Activated naive CD4-positive, alpha-beta T cell treated with anti-CD3 and anti-CD28 coated beads, Interleukin-2, amount 50 U/mL, for 24 hours (primary cell): ENCODE measurements around the gene IL1R2.

ENCODE experiments used
- H3K27ac Mint-ChIP-seq: one replicate; pipeline ENCODE4 v1.8.0; 2021; ENCODE audit warnings: mild to moderate bottlenecking, mixed read lengths
- H3K27me3 Mint-ChIP-seq: one replicate; pipeline ENCODE4 v1.8.0; 2021; ENCODE audit warnings: mixed read lengths
- H3K36me3 Mint-ChIP-seq: one replicate; pipeline ENCODE4 v1.8.0; 2021; ENCODE audit warnings: mixed read lengths
- H3K4me1 Mint-ChIP-seq: one replicate; pipeline ENCODE4 v1.8.0; 2021; ENCODE audit warnings: mixed read lengths
- H3K4me3 Mint-ChIP-seq: one replicate; pipeline ENCODE4 v1.8.0; 2021; ENCODE audit warnings: mild to moderate bottlenecking, mixed read lengths
- H3K9me3 Mint-ChIP-seq: one replicate; pipeline ENCODE4 v1.8.0; 2021; ENCODE audit warnings: mixed read lengths

IL1R2 gene

GRCh38 chr2:102049756-102050443 is 58.1 kb downstream of the IL1R2 start:
- Mint-ChIP-seq H3K4me3 (no peak overlapping the region), H3K27ac (no peak overlapping the region), H3K27me3 (peaks cover 4% of the 10 kb centered on the region), H3K9me3 (no peaks in the 10 kb centered on the region), H3K36me3 (no peaks in the 10 kb centered on the region), H3K4me1 (no peaks in the 10 kb centered on the region)

GRCh38 chr2:102050854-102051391 is 59.2 kb downstream of the IL1R2 start:
- H3K4me1 Mint-ChIP-seq, result peaks cover 5% of the 10 kb centered on the region
- H3K27me3 Mint-ChIP-seq, result peaks cover 4% of the 10 kb centered on the region
- H3K36me3 Mint-ChIP-seq, result no peaks in the 10 kb centered on the region
- no peak overlapping the region for H3K27ac Mint-ChIP-seq
- no peaks in the 10 kb centered on the region for H3K9me3 Mint-ChIP-seq
- no peak overlapping the region for H3K4me3 Mint-ChIP-seq

GRCh38 chr2:102051692-102052277 is 60.0 kb downstream of the IL1R2 start:
- Mint-ChIP-seq H3K27ac (peak overlapping the region; percentile 37), H3K4me1 (peaks cover 5% of the 10 kb centered on the region), H3K36me3 (no peaks in the 10 kb centered on the region), H3K27me3 (peaks cover 4% of the 10 kb centered on the region), H3K9me3 (no peaks in the 10 kb centered on the region), H3K4me3 (no peak overlapping the region)

GRCh38 chr2:102052365-102052764 is 60.6 kb downstream of the IL1R2 start:
- no peaks in the 10 kb centered on the region for H3K9me3 Mint-ChIP-seq
- H3K4me3 Mint-ChIP-seq, result no peak overlapping the region
- peaks cover 5% of the 10 kb centered on the region for H3K4me1 Mint-ChIP-seq
- H3K27ac Mint-ChIP-seq, result peak overlapping the region; percentile 37
- peaks cover 2% of the 10 kb centered on the region for H3K27me3 Mint-ChIP-seq
- H3K36me3 Mint-ChIP-seq, result no peaks in the 10 kb centered on the region

GRCh38 chr2:102053096-102053495 is 61.3 kb downstream of the IL1R2 start:
- H3K9me3 Mint-ChIP-seq, result no peaks in the 10 kb centered on the region

GRCh38 chr2:102055346-102055990 is 63.7 kb downstream of the IL1R2 start:
- Mint-ChIP-seq H3K9me3 (no peaks in the 10 kb centered on the region), H3K27me3 (no peaks in the 10 kb centered on the region), H3K4me1 (peaks cover 5% of the 10 kb centered on the region), H3K27ac (no peak overlapping the region), H3K4me3 (no peak overlapping the region), H3K36me3 (no peaks in the 10 kb centered on the region)

More at GRCh38 chr2:102053096-102053495, 61.3 kb downstream of the IL1R2 start:
- Mint-ChIP-seq H3K4me3 (no peak overlapping the region), H3K36me3 (no peaks in the 10 kb centered on the region), H3K4me1 (peaks cover 5% of the 10 kb centered on the region), H3K27ac (no peak overlapping the region), H3K27me3 (no peaks in the 10 kb centered on the region)

- Mint-ChIP-seq H3K4me1 (peaks cover 5% of the 10 kb centered on the region), H3K4me3 (no peak overlapping the region), H3K27ac (no peak overlapping the region)
Measured at GRCh38 chr2:102056079-102056581, 64.4 kb downstream of the IL1R2 start.

GRCh38 chr2:102057502-102058292 is 65.9 kb downstream of the IL1R2 start:
- Mint-ChIP-seq H3K4me3 (no peak overlapping the region), H3K4me1 (peaks cover 14% of the 10 kb centered on the region), H3K9me3 (no peaks in the 10 kb centered on the region), H3K27me3 (no peaks in the 10 kb centered on the region), H3K27ac (peak overlapping the region; percentile 23), H3K36me3 (no peaks in the 10 kb centered on the region)

More at GRCh38 chr2:102056079-102056581, 64.4 kb downstream of the IL1R2 start:
- no peaks in the 10 kb centered on the region for H3K27me3 Mint-ChIP-seq
- H3K36me3 Mint-ChIP-seq, result no peaks in the 10 kb centered on the region
- H3K9me3 Mint-ChIP-seq, result no peaks in the 10 kb centered on the region

- H3K36me3 Mint-ChIP-seq, result no peaks in the 10 kb centered on the region
- H3K4me3 Mint-ChIP-seq, result no peak overlapping the region
- H3K27ac Mint-ChIP-seq, result no peak overlapping the region
- peaks cover 20% of the 10 kb centered on the region for H3K4me1 Mint-ChIP-seq
- H3K27me3 Mint-ChIP-seq, result no peaks in the 10 kb centered on the region
- H3K9me3 Mint-ChIP-seq, result no peaks in the 10 kb centered on the region
Measured at GRCh38 chr2:102058293-102058833, 66.6 kb downstream of the IL1R2 start.

GRCh38 chr2:102059151-102059550 is 67.4 kb downstream of the IL1R2 start:
- H3K27me3 Mint-ChIP-seq, result no peaks in the 10 kb centered on the region
- no peaks in the 10 kb centered on the region for H3K9me3 Mint-ChIP-seq
- no peak overlapping the region for H3K4me3 Mint-ChIP-seq
- no peaks in the 10 kb centered on the region for H3K36me3 Mint-ChIP-seq
- no peak overlapping the region for H3K27ac Mint-ChIP-seq
- peaks cover 23% of the 10 kb centered on the region for H3K4me1 Mint-ChIP-seq

- Mint-ChIP-seq H3K27me3 (no peaks in the 10 kb centered on the region), H3K9me3 (no peaks in the 10 kb centered on the region), H3K27ac (no peak overlapping the region), H3K4me1 (peaks cover 23% of the 10 kb centered on the region), H3K36me3 (no peaks in the 10 kb centered on the region), H3K4me3 (no peak overlapping the region)
Measured at GRCh38 chr2:102060047-102060446, 68.3 kb downstream of the IL1R2 start.

- no peaks in the 10 kb centered on the region for H3K9me3 Mint-ChIP-seq
- H3K27me3 Mint-ChIP-seq, result no peaks in the 10 kb centered on the region
- H3K4me1 Mint-ChIP-seq, result peaks cover 18% of the 10 kb centered on the region
- H3K4me3 Mint-ChIP-seq, result no peak overlapping the region
- no peak overlapping the region for H3K27ac Mint-ChIP-seq
- no peaks in the 10 kb centered on the region for H3K36me3 Mint-ChIP-seq
Measured at GRCh38 chr2:102060792-102061191, 69.0 kb downstream of the IL1R2 start.

- Mint-ChIP-seq H3K27me3 (no peaks in the 10 kb centered on the region), H3K4me3 (no peak overlapping the region), H3K4me1 (peaks cover 18% of the 10 kb centered on the region), H3K27ac (no peak overlapping the region), H3K36me3 (no peaks in the 10 kb centered on the region), H3K9me3 (peaks cover 3% of the 10 kb centered on the region)
Measured at GRCh38 chr2:102061286-102061699, 69.5 kb downstream of the IL1R2 start.

- Mint-ChIP-seq H3K4me1 (peaks cover 18% of the 10 kb centered on the region), H3K27me3 (no peaks in the 10 kb centered on the region), H3K4me3 (no peak overlapping the region), H3K27ac (peak overlapping the region; percentile 59), H3K36me3 (no peaks in the 10 kb centered on the region), H3K9me3 (peaks cover 5% of the 10 kb centered on the region)
Measured at GRCh38 chr2:102061962-102062795, 70.4 kb downstream of the IL1R2 start.
